Hepatocyte (in vitro differentiated cells): ENCODE measurements around the gene C16orf54. TPM values are rescaled to one million over a fixed set of nuclear protein-coding genes. Genes with fewer than 3 reads are reported as not detected.
A peak's percentile ranks its signal among the peaks of the same experiment; 100 is the strongest.
"Not testable (repeated sequence)": the region's sequence is repeated elsewhere in the genome, so short reads cannot be mapped to it uniquely, and the experiment has no call there.

Experiments used
- DNase-seq: peaks from one replicate; pipeline ENCODE4 v3.0.0-alpha.2; 2016; ENCODE audit warnings: low spot score
- H2AFZ ChIP-seq: fragments of 200-600 bp; sonication (generic); 2 replicates; pipeline ENCODE4 v1.6.0; 2016; ENCODE audit warnings: antibody characterized with exemption, mild to moderate bottlenecking
- H3K27ac ChIP-seq: fragments of 200-600 bp; sonication (generic); 2 replicates; pipeline ENCODE4 v1.5.1; 2016; ENCODE audit warnings: mild to moderate bottlenecking
- H3K27me3 ChIP-seq: fragments of 200-600 bp; sonication (generic); 2 replicates; pipeline ENCODE4 v1.6.1; 2016
- H3K36me3 ChIP-seq: fragments of 200-600 bp; sonication (generic); replicated peaks from 2 replicates; pipeline ENCODE4 v1.5.1; 2016; ENCODE audit warnings: low read depth; ENCODE audit not compliant: insufficient read depth
- H3K4me1 ChIP-seq: fragments of 200-600 bp; sonication (generic); 2 replicates; pipeline ENCODE4 v1.5.1; 2016; ENCODE audit warnings: mild to moderate bottlenecking, moderate library complexity; ENCODE audit not compliant: insufficient read depth
- H3K4me2 ChIP-seq: fragments of 200-600 bp; sonication (generic); 2 replicates; pipeline ENCODE4 v1.6.0; 2016
- H3K4me3 ChIP-seq: fragments of 200-600 bp; sonication (generic); 2 replicates; pipeline ENCODE4 v1.5.1; 2016; ENCODE audit warnings: mild to moderate bottlenecking
- H3K79me2 ChIP-seq: fragments of 200-600 bp; sonication (generic); 2 replicates; pipeline ENCODE4 v1.6.0; 2017; ENCODE audit warnings: mild to moderate bottlenecking
- H3K9me2 ChIP-seq: fragments of 200-600 bp; sonication (generic); replicated peaks from 2 replicates; pipeline ENCODE4 v1.6.0; 2017; ENCODE audit warnings: mild to moderate bottlenecking; ENCODE audit not compliant: insufficient read depth
- H3K9me3 ChIP-seq: fragments of 200-600 bp; sonication (generic); 2 replicates; pipeline ENCODE4 v1.5.1; 2016; ENCODE audit warnings: low read depth, mild to moderate bottlenecking
- H4K20me1 ChIP-seq: fragments of 200-600 bp; sonication (generic); 2 replicates; pipeline ENCODE4 v1.6.0; 2016; ENCODE audit warnings: mild to moderate bottlenecking; ENCODE audit not compliant: insufficient read depth, poor library complexity, severe bottlenecking
- CTCF ChIP-seq: fragments of 200-600 bp; sonication (generic); IDR thresholded peaks from 2 replicates; pipeline ENCODE4 v1.5.1; 2016; ENCODE audit warnings: antibody characterized with exemption, mild to moderate bottlenecking; ENCODE audit not compliant: poor library complexity
- EZH2 ChIP-seq: fragments of 200-600 bp; sonication (generic); IDR thresholded peaks from 2 replicates; pipeline ENCODE4 v1.6.1; 2016; ENCODE audit warnings: antibody characterized with exemption, mild to moderate bottlenecking, borderline replicate concordance
- EZH2phosphoT487 ChIP-seq: fragments of 200-600 bp; sonication (generic); IDR thresholded peaks from one replicate; pipeline ENCODE4 v1.6.1; 2018; ENCODE audit warnings: antibody characterized with exemption, mild to moderate bottlenecking, low read depth, moderate library complexity; ENCODE audit not compliant: unreplicated experiment, severe bottlenecking
- WGBS: methylation state at CpG from one replicate; pipeline ENCODE4 v1.1.6; 2016; ENCODE audit warnings: low lambda C conversion rate; ENCODE audit errors: missing lambda C conversion rate; 5-methylcytosine and 5-hydroxymethylcytosine counted together
- polyA plus RNA-seq: library from polyadenylated mRNA; unstranded; fragments of >200 nt; fragmentation: Nextera tagmentation; extraction: Ambion mirVana; gene quantifications from 2 replicates; pipeline ENCODE4 v1.2.1, GENCODE V29; 2016
- total RNA-seq: library from RNA; depleted of rRNA; stranded (reverse); fragments of >200 nt; gene quantifications from 2 replicates; pipeline ENCODE4 v1.2.3, GENCODE V29; 2014

The C16orf54 gene
- total and polyA plus RNA-seq, 2 experiments from 2014 or later = 0.10 to 0.16 TPM

GRCh38 chr16:29784901-29785500, 39.2 kb upstream of the C16orf54 start:
- TF ChIP-seq EZH2phosphoT487 (no peak), EZH2 (no peak), CTCF (peak; percentile 72)
- Histone ChIP-seq H3K27me3 (no peaks in the 10 kb centered on the region), H3K9me2 (no peaks in the 10 kb centered on the region), H3K4me1 (no peaks in the 10 kb centered on the region), H2AFZ (peak overlapping the region; percentile 47), H3K27ac (no peak overlapping the region), H4K20me1 (no peaks in the 10 kb centered on the region), H3K4me2 (peak overlapping the region; percentile 70), H3K9me3 (no peaks in the 10 kb centered on the region), H3K36me3 (no peaks in the 10 kb centered on the region), H3K4me3 (no peak overlapping the region), H3K79me2 (no peaks in the 10 kb centered on the region)
- DNase-seq = peak; percentile 82
- WGBS = 16% methylated on average over 38 of the region's 38 CpGs

GRCh38 chr16:29784157-29784556, 38.4 kb upstream of the C16orf54 start:
- H3K27ac ChIP-seq = peak overlapping the region; percentile 67

GRCh38 chr16:29783094-29783953, 37.5 kb upstream of the C16orf54 start:
- H3K4me2 ChIP-seq, DNase-seq, H3K4me3 ChIP-seq, H4K20me1 ChIP-seq, H3K9me3 ChIP-seq, H2AFZ ChIP-seq, H3K4me1 ChIP-seq, H3K27me3 ChIP-seq, H3K36me3 ChIP-seq, H3K79me2 ChIP-seq, H3K9me2 ChIP-seq: not testable (repeated sequence)
- 59% methylated on average over 13 of the region's 13 CpGs for WGBS
- peak overlapping the region; percentile 67 for H3K27ac ChIP-seq

More at GRCh38 chr16:29784157-29784556, 38.4 kb upstream of the C16orf54 start:
- Histone ChIP-seq H3K9me2 (no peaks in the 10 kb centered on the region), H4K20me1 (no peaks in the 10 kb centered on the region), H3K79me2 (no peaks in the 10 kb centered on the region), H2AFZ (no peak overlapping the region), H3K4me2 (no peak overlapping the region), H3K4me3 (no peak overlapping the region), H3K27me3 (no peaks in the 10 kb centered on the region), H3K36me3 (no peaks in the 10 kb centered on the region), H3K4me1 (no peaks in the 10 kb centered on the region), H3K9me3 (no peaks in the 10 kb centered on the region)
- no peak for DNase-seq
- WGBS = 100% methylated on average over 2 of the region's 2 CpGs
- TF ChIP-seq CTCF = no peak
- TF ChIP-seq EZH2 = no peak
- TF ChIP-seq EZH2phosphoT487 = no peak

GRCh38 chr16:29779474-29779873, 33.7 kb upstream of the C16orf54 start:
- Histone ChIP-seq H3K4me2 (no peak overlapping the region), H3K27ac (no peak overlapping the region), H4K20me1 (no peaks in the 10 kb centered on the region), H2AFZ (no peak overlapping the region), H3K4me1 (no peaks in the 10 kb centered on the region), H3K9me3 (no peaks in the 10 kb centered on the region), H3K36me3 (no peaks in the 10 kb centered on the region), H3K4me3 (no peak overlapping the region), H3K79me2 (no peaks in the 10 kb centered on the region), H3K9me2 (no peaks in the 10 kb centered on the region), H3K27me3 (no peaks in the 10 kb centered on the region)
- no peak for DNase-seq
- WGBS = 53% methylated on average over 10 of the region's 10 CpGs
- no peak for TF ChIP-seq EZH2phosphoT487
- no peak for TF ChIP-seq CTCF
- TF ChIP-seq EZH2 = no peak
